K562 (cell line): ENCODE data around the gene KCNH2. TPM values are rescaled to one million over a fixed set of nuclear protein-coding genes. Genes with fewer than 3 reads are reported as not detected.

ENCODE experiments used
- ADNP ChIP-seq: fragments of 200-800 bp; sonication (Bioruptor generic); IDR thresholded peaks from 2 replicates; pipeline ENCODE4 v1.6.1; 2016; ENCODE audit warnings: missing genetic modification characterization, missing compliant biosample characterization
- CC2D1A ChIP-seq: fragments of 450-650 bp; IDR thresholded peaks from 2 replicates; pipeline ENCODE4 v1.6.1; 2017; ENCODE audit warnings: mild to moderate bottlenecking
- CTCFL ChIP-seq: IDR thresholded peaks from 2 replicates; pipeline ENCODE4 v1.6.1; 2011; ENCODE audit warnings: borderline replicate concordance, low read depth, mild to moderate bottlenecking, moderate library complexity, low read length; ENCODE audit not compliant: insufficient read depth, poor library complexity, severe bottlenecking
- E2F5 ChIP-seq: sonication (generic); formaldehyde crosslinking; IDR thresholded peaks from 2 replicates; pipeline ENCODE4 v1.8.0; 2022; ENCODE audit warnings: mild to moderate bottlenecking, missing genetic modification reagents
- E4F1 ChIP-seq: fragments of 250-450 bp; sonication (Bioruptor Pico); IDR thresholded peaks from 2 replicates; pipeline ENCODE4 v1.5.0; 2021; ENCODE audit warnings: mild to moderate bottlenecking, borderline replicate concordance
- ELK1 ChIP-seq: sonication (generic); formaldehyde crosslinking; IDR thresholded peaks from 2 replicates; pipeline ENCODE4 v1.8.1; 2022; ENCODE audit warnings: missing genetic modification reagents
- GABPB2 ChIP-seq: fragments of 250-450 bp; sonication (Bioruptor Pico); conservative IDR thresholded peaks from 2 replicates; pipeline ENCODE4 v1.5.1; 2021; ENCODE audit warnings: mild to moderate bottlenecking
- HNRNPK ChIP-seq: fragments of 200-400 bp; formaldehyde crosslinking; IDR thresholded peaks from one replicate; pipeline ENCODE4 v1.6.1; 2018; ENCODE audit warnings: mild to moderate bottlenecking, low read depth, low read length; ENCODE audit not compliant: poor library complexity, severe bottlenecking
- HNRNPUL1 ChIP-seq: fragments of 200-400 bp; formaldehyde crosslinking; IDR thresholded peaks from 2 replicates; pipeline ENCODE4 v1.6.1; 2017; ENCODE audit warnings: low read length
- LEF1 ChIP-seq: fragments of 450-650 bp; IDR thresholded peaks from 2 replicates; pipeline ENCODE4 v1.6.1; 2016; ENCODE audit warnings: mild to moderate bottlenecking
- MBD1 ChIP-seq: fragments of 250-450 bp; sonication (Bioruptor Pico); IDR thresholded peaks from 2 replicates; pipeline ENCODE4 v1.8.0; 2022; ENCODE audit warnings: inconsistent platforms
- MXI1 ChIP-seq: IDR thresholded peaks from 2 replicates; pipeline ENCODE4 v1.6.1; 2011; ENCODE audit warnings: low read depth, mild to moderate bottlenecking, improper control_type of control experiment, low read length
- POLR2AphosphoS2 ChIP-seq: IDR thresholded peaks from 2 replicates; pipeline ENCODE4 v1.6.1; 2012; ENCODE audit warnings: low read length, improper control_type of control experiment
- POU5F1 ChIP-seq: fragments of 150-350 bp; IDR thresholded peaks from 2 replicates; pipeline ENCODE4 v1.6.1; 2014; ENCODE audit warnings: borderline replicate concordance, low read length, low read depth, mild to moderate bottlenecking; ENCODE audit not compliant: partially characterized antibody
- SREBF1 ChIP-seq: fragments of 150-350 bp; IDR thresholded peaks from 2 replicates; pipeline ENCODE4 v1.6.1; 2014; ENCODE audit warnings: antibody characterized with exemption, low read depth, low read length, borderline replicate concordance
- TBP ChIP-seq: optimal IDR thresholded peaks from 2 replicates; pipeline ENCODE3; 2011; ENCODE audit warnings: low read depth, low read length, improper control_type of control experiment
- ZBTB17 ChIP-seq: fragments of 450-650 bp; formaldehyde crosslinking; IDR thresholded peaks from 2 replicates; pipeline ENCODE4 v1.4.0; 2020; ENCODE audit warnings: mild to moderate bottlenecking
- ZEB2 ChIP-seq: fragments of 450-650 bp; IDR thresholded peaks from 2 replicates; pipeline ENCODE4 v1.6.1; 2016
- ZFP1 ChIP-seq: fragments of 450-650 bp; formaldehyde crosslinking; IDR thresholded peaks from 2 replicates; pipeline ENCODE4 v1.4.0; 2020; ENCODE audit warnings: mild to moderate bottlenecking, mixed read lengths
- ZKSCAN1 ChIP-seq: fragments of 150-350 bp; IDR thresholded peaks from 2 replicates; pipeline ENCODE4 v1.6.1; 2016; ENCODE audit warnings: low read depth, low read length
- ZNF253 ChIP-seq: fragments of 250-450 bp; sonication (Bioruptor Pico); conservative IDR thresholded peaks from 2 replicates; pipeline ENCODE4 v1.6.1; 2021; ENCODE audit warnings: mild to moderate bottlenecking
- ZNF707 ChIP-seq: fragments of 250-450 bp; sonication (Bioruptor Pico); conservative IDR thresholded peaks from 2 replicates; pipeline ENCODE4 v1.8.0; 2022; ENCODE audit warnings: inconsistent platforms, mild to moderate bottlenecking, moderate library complexity
- polyA plus RNA-seq, 8 experiments: library from polyadenylated mRNA; depleted of rRNA in 4 of 8; stranded (reverse) in 5 of 8; unstranded in 3 of 8; fragments of >200 nt; fragmentation: Nextera tagmentation in 2 of 8; fragmentation: Illumina TruSeq in 1 of 8; extraction: Ambion mirVana in 2 of 8; extraction: Trizol in 1 of 8; gene quantifications; 2 replicates each; pipeline versions ENCODE4 v1.2.1 to v1.2.3, GENCODE V29; 2011 to 2014; ENCODE audit warnings: inconsistent platforms in 1 of 8, missing spikeins in 1 of 8
- total RNA-seq, 7 experiments: library from RNA; depleted of rRNA in 6 of 7; stranded (reverse); fragments of >200 nt in 6 of 7; fragmentation: Illumina TruSeq in 2 of 7; extraction: Trizol in 2 of 7; gene quantifications; 2 replicates each; pipeline versions ENCODE4 v1.2.1 to v1.2.3, GENCODE V29; 2011 to 2021; ENCODE audit warnings: low replicate concordance in 1 of 7

The KCNH2 gene
- total and polyA plus RNA-seq, 9 of the 15 experiments (the other 6 are each of a cell fraction or from before 2014, with no cell fraction given) = 18.1 to 368 (median 218) TPM

GRCh38 chr7:150898475-150899011, 79.6 kb downstream of the KCNH2 start (continued):
- TF ChIP-seq HNRNPUL1 = no peak
- TF ChIP-seq GABPB2 (CRISPR knock-in tag) = no peak; the same call in 1 of the 2 replicates
- TF ChIP-seq CC2D1A = peak; percentile 94
- 0 out of 2 replicates have a peak, but pooled peaks have one; percentile 23 for TF ChIP-seq ZBTB17 (CRISPR knock-in tag)
- TF ChIP-seq E2F5 = no peak; the same call in 1 of the 2 replicates
- no peak for TF ChIP-seq TBP
- no peak for TF ChIP-seq POLR2AphosphoS2
- no peak for TF ChIP-seq ZNF253 (CRISPR knock-in tag)
- no peak for TF ChIP-seq CTCFL
- TF ChIP-seq ZFP1 = no peak
- TF ChIP-seq MBD1 (CRISPR knock-in tag) = no peak
- TF ChIP-seq ZKSCAN1 = 0 out of 2 replicates have a peak, but pooled peaks have one; percentile 41
- no peak for TF ChIP-seq ZNF707 (CRISPR knock-in tag)
- TF ChIP-seq ELK1 (CRISPR knock-in tag) = no peak
- TF ChIP-seq E4F1 (CRISPR knock-in tag) = no peak
- TF ChIP-seq SREBF1 = no peak
- TF ChIP-seq ADNP (tag) = no peak
- no peak for TF ChIP-seq MXI1
- TF ChIP-seq ZEB2 = no peak
- no peak for TF ChIP-seq LEF1
- no peak for TF ChIP-seq HNRNPK
- peak; percentile 46 for TF ChIP-seq POU5F1
